Ovary (tissue), 3 donors: ENCODE results near the gene MRPS5.

Experiments used
- POLR2A ChIP-seq: fragments of 450-650 bp; IDR thresholded peaks from one replicate; pipeline ENCODE4 v1.6.1; 2017; ENCODE audit warnings: antibody characterized with exemption, mild to moderate bottlenecking, moderate library complexity
- TF ChIP-seq, protein P1 (sequence below), 3 donors: fragments of 450-650 bp in 2 of 3; fragments of 200-600 bp in 1 of 3; IDR thresholded peaks; one replicate each; pipeline versions ENCODE4 v1.5.1 to v1.8.0; 2016 to 2022; ENCODE audit warnings: antibody characterized with exemption in 3 of 3, mild to moderate bottlenecking in 1 of 3
- donor health status: DM: no; HTN: no; CAD: no.

DNA sequence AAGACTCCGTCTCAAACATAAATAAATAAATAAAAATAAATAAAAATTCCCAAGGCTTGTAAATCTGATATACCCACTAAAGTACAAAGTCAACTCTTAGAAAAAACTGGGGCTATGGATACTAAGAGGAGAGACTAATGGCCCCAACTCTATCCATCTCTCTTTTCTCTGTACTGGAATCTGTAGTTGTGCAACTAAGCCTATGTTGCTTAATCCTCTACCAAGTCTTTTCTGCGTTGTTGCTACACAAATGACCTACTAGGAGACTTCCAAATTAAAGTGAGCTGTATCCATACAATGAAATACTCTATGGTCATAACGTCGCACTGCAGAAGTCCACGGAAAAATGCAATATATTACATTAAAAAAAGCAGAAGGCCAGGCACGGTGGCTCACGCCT is 8.1 kb downstream of the MRPS5 start:
- TF ChIP-seq, protein P1, sequence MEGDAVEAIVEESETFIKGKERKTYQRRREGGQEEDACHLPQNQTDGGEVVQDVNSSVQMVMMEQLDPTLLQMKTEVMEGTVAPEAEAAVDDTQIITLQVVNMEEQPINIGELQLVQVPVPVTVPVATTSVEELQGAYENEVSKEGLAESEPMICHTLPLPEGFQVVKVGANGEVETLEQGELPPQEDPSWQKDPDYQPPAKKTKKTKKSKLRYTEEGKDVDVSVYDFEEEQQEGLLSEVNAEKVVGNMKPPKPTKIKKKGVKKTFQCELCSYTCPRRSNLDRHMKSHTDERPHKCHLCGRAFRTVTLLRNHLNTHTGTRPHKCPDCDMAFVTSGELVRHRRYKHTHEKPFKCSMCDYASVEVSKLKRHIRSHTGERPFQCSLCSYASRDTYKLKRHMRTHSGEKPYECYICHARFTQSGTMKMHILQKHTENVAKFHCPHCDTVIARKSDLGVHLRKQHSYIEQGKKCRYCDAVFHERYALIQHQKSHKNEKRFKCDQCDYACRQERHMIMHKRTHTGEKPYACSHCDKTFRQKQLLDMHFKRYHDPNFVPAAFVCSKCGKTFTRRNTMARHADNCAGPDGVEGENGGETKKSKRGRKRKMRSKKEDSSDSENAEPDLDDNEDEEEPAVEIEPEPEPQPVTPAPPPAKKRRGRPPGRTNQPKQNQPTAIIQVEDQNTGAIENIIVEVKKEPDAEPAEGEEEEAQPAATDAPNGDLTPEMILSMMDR (IDR thresholded peaks at IDR 0.05): no peak
- no peak for TF ChIP-seq POLR2A
